Liver (tissue), 9 donors: Measurements from ENCODE around the gene HRCT1. TPM values are rescaled to one million over a fixed set of nuclear protein-coding genes. Genes with fewer than 3 reads are reported as not detected.

Source experiments
- DNase-seq: peaks from one replicate; pipeline ENCODE4 v3.0.0-alpha.2; 2017; ENCODE audit warnings: low spot score
- H3K27ac ChIP-seq, 2 donors: one replicate each; pipeline ENCODE4 v1.7.0; 2013; ENCODE audit warnings: inconsistent platforms in 2 of 2, low read length in 2 of 2, control low read depth in 1 of 2, low read depth in 1 of 2, mild to moderate bottlenecking in 1 of 2
- H3K27me3 ChIP-seq, 4 donors: one replicate each; pipeline versions ENCODE4 v1.6.1 to v1.7.0; 2013; ENCODE audit warnings: low read length in 3 of 4, inconsistent platforms in 1 of 4, mild to moderate bottlenecking in 1 of 4, moderate library complexity in 1 of 4; ENCODE audit not compliant: control insufficient read depth in 4 of 4, insufficient read depth in 4 of 4
- H3K36me3 ChIP-seq, 4 donors: one replicate each; pipeline versions ENCODE4 v1.6.1 to v1.7.0; 2013; ENCODE audit warnings: low read length in 3 of 4, mild to moderate bottlenecking in 3 of 4, low read depth in 1 of 4, moderate library complexity in 1 of 4; ENCODE audit not compliant: control insufficient read depth in 4 of 4, insufficient read depth in 3 of 4
- H3K4me1 ChIP-seq, 4 donors: one replicate each; pipeline versions ENCODE4 v1.6.1 to v1.7.0; 2013; ENCODE audit warnings: low read length in 3 of 4, mild to moderate bottlenecking in 3 of 4, moderate library complexity in 1 of 4; ENCODE audit not compliant: control insufficient read depth in 4 of 4, insufficient read depth in 4 of 4
- H3K4me3 ChIP-seq, 3 donors: one replicate each; pipeline versions ENCODE4 v1.6.1 to v1.7.0; 2013; ENCODE audit warnings: low read length in 3 of 3, control low read depth in 1 of 3, low read depth in 1 of 3, mild to moderate bottlenecking in 1 of 3
- H3K9ac ChIP-seq, 2 donors: one replicate each; pipeline ENCODE4 v1.7.0; 2013; ENCODE audit warnings: low read length in 2 of 2, mild to moderate bottlenecking in 2 of 2, moderate library complexity in 2 of 2, control low read depth in 1 of 2, low read depth in 1 of 2
- H3K9me3 ChIP-seq, 4 donors: one replicate each; pipeline versions ENCODE4 v1.6.1 to v1.7.0; 2013; ENCODE audit warnings: low read length in 3 of 4; ENCODE audit not compliant: control insufficient read depth in 4 of 4
- EGR1 ChIP-seq, 2 donors: IDR thresholded peaks; 2 replicates each; pipeline ENCODE4 v1.6.1; 2016 to 2018; ENCODE audit warnings: antibody characterized with exemption in 2 of 2, low read depth in 2 of 2
- FOXA1 ChIP-seq: IDR thresholded peaks from 2 replicates; pipeline ENCODE4 v1.6.1; 2016; ENCODE audit warnings: antibody characterized with exemption
- FOXA2 ChIP-seq: IDR thresholded peaks from 2 replicates; pipeline ENCODE4 v1.6.1; 2016; ENCODE audit warnings: antibody characterized with exemption
- GABPA ChIP-seq, 2 donors: IDR thresholded peaks in 1 of 2; conservative IDR thresholded peaks in 1 of 2; 2 replicates each; pipeline ENCODE4 v1.6.1; 2016; ENCODE audit warnings: antibody characterized with exemption in 2 of 2, mild to moderate bottlenecking in 1 of 2, moderate library complexity in 1 of 2
- HNF4A ChIP-seq, 2 donors: conservative IDR thresholded peaks; 2 replicates each; pipeline ENCODE4 v1.6.1; 2016; ENCODE audit warnings: antibody characterized with exemption in 2 of 2, mild to moderate bottlenecking in 2 of 2
- HNF4G ChIP-seq: IDR thresholded peaks from 2 replicates; pipeline ENCODE4 v1.6.1; 2016; ENCODE audit warnings: antibody characterized with exemption
- JUND ChIP-seq, 2 donors: IDR thresholded peaks; 2 replicates each; pipeline ENCODE4 v1.6.1; 2016; ENCODE audit warnings: antibody characterized with exemption in 2 of 2
- NR2F2 ChIP-seq: IDR thresholded peaks from 2 replicates; pipeline ENCODE4 v1.6.1; 2016; ENCODE audit warnings: antibody characterized with exemption
- RAD21 ChIP-seq, 2 donors: IDR thresholded peaks; 2 replicates each; pipeline ENCODE4 v1.6.1; 2016; ENCODE audit warnings: antibody characterized with exemption in 2 of 2, mild to moderate bottlenecking in 2 of 2
- RXRA ChIP-seq, 2 donors: IDR thresholded peaks; 2 replicates each; pipeline ENCODE4 v1.6.1; 2017 to 2018; ENCODE audit warnings: antibody characterized with exemption in 2 of 2, mild to moderate bottlenecking in 1 of 2
- SP1 ChIP-seq: IDR thresholded peaks from 2 replicates; pipeline ENCODE4 v1.6.1; 2018; ENCODE audit warnings: antibody characterized with exemption, mild to moderate bottlenecking
- TAF1 ChIP-seq: conservative IDR thresholded peaks from 2 replicates; pipeline ENCODE4 v1.6.1; 2016; ENCODE audit warnings: antibody characterized with exemption, mild to moderate bottlenecking
- YY1 ChIP-seq: IDR thresholded peaks from 2 replicates; pipeline ENCODE4 v1.6.1; 2016; ENCODE audit warnings: antibody characterized with exemption, mild to moderate bottlenecking
- WGBS: extraction: QIAGEN DNeasy Blood & Tissue Kit; methylation state at CpG from one replicate; pipeline ENCODE4 v1.1.7; 2013; 5-methylcytosine and 5-hydroxymethylcytosine counted together
- polyA plus RNA-seq, 2 donors: library from polyadenylated mRNA; stranded (reverse) in 1 of 2; unstranded in 1 of 2; fragments of 200-250 nt in 1 of 2; fragments of >200 nt in 1 of 2; fragmentation: Nextera tagmentation in 1 of 2; extraction: Ambion mirVana in 1 of 2; gene quantifications; one replicate each; pipeline versions ENCODE4 v1.2.1 to v1.2.3, GENCODE V29; 2013 to 2015
- total RNA-seq, 2 donors: library from RNA; depleted of rRNA; stranded (reverse); fragments of >200 nt; gene quantifications; one replicate each; pipeline ENCODE4 v1.2.3, GENCODE V29; 2014
- TF ChIP-seq, protein P1 (sequence below): IDR thresholded peaks from 2 replicates; pipeline ENCODE4 v1.6.1; 2016; ENCODE audit warnings: antibody characterized with exemption
- TF ChIP-seq, protein P2 (sequence below): IDR thresholded peaks from 2 replicates; pipeline ENCODE4 v1.6.1; 2016; ENCODE audit warnings: antibody characterized with exemption, mild to moderate bottlenecking
- TF ChIP-seq, protein P3 (sequence below): fragments of 150-350 bp; IDR thresholded peaks from 2 replicates; pipeline ENCODE4 v1.5.1; 2017; ENCODE audit warnings: improper control_type of control experiment, low read depth, low read length; ENCODE audit not compliant: missing input control
- TF ChIP-seq, protein P4 (sequence below): IDR thresholded peaks from 2 replicates; pipeline ENCODE4 v1.6.1; 2016; ENCODE audit warnings: antibody characterized with exemption
- TF ChIP-seq, protein P5 (sequence below): IDR thresholded peaks from 2 replicates; pipeline ENCODE4 v1.6.1; 2016; ENCODE audit warnings: antibody characterized with exemption
- donor health status: healthy.
- donor health status: healthy.
- donor health status: healthy.
- donor health status: healthy.
- donor health status: healthy.

The HRCT1 gene
- total and polyA plus RNA-seq, 4 donors: 0.08 to 2.9 (median 0.27) TPM

DNA sequence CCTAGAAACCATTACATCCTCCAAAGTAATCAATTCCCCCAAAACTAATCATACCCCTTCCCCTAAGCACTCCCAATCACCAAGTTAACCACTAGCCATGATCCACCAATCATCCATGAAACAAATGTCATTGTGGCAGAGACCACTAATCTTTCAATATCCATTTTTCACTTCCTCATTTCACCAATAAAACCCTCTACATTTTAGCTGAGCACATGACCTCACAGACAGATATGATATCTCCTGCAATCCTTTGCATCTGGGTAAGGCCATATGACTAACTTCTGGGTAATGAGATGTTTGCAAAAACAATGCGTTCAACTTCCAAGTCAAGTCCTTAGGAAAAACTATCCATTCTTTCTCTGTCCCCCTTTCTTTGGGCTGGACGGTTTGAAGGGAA lies 31.2 kb downstream of the HRCT1 start:
- H3K27ac ChIP-seq: no peak overlapping the region
- 67% methylated on average over 2 of the region's 2 CpGs for WGBS
- no peaks in the 10 kb centered on the region for H3K9me3 ChIP-seq
- no peak overlapping the region for H3K9ac ChIP-seq
- no peak for DNase-seq
- peaks cover 0 to 9% (median 4%) of the 10 kb centered on the region in 4 donors for H3K4me1 ChIP-seq
- H3K4me3 ChIP-seq: no peak overlapping the region
- H3K36me3 ChIP-seq: no peaks in the 10 kb centered on the region
- no peaks in the 10 kb centered on the region for H3K27me3 ChIP-seq
- TF ChIP-seq EGR1 (IDR thresholded peaks at IDR 0.05; ENCODE audit: low read depth in 2 of 2) (no peak), HNF4A (conservative IDR thresholded peaks at IDR 0.05) (no peak), YY1 (no peak), FOXA1 (no peak), HNF4G (no peak), SP1 (no peak), RAD21 (IDR thresholded peaks at IDR 0.05) (no peak), RXRA (IDR thresholded peaks at IDR 0.05) (no peak), NR2F2 (no peak), JUND (IDR thresholded peaks at IDR 0.05) (no peak), FOXA2 (no peak), TAF1 (no peak), GABPA (IDR thresholded peaks at IDR 0.05 in 1 of 2, conservative IDR thresholded peaks at IDR 0.05 in 1 of 2) (no peak)
- TF ChIP-seq, protein P1, sequence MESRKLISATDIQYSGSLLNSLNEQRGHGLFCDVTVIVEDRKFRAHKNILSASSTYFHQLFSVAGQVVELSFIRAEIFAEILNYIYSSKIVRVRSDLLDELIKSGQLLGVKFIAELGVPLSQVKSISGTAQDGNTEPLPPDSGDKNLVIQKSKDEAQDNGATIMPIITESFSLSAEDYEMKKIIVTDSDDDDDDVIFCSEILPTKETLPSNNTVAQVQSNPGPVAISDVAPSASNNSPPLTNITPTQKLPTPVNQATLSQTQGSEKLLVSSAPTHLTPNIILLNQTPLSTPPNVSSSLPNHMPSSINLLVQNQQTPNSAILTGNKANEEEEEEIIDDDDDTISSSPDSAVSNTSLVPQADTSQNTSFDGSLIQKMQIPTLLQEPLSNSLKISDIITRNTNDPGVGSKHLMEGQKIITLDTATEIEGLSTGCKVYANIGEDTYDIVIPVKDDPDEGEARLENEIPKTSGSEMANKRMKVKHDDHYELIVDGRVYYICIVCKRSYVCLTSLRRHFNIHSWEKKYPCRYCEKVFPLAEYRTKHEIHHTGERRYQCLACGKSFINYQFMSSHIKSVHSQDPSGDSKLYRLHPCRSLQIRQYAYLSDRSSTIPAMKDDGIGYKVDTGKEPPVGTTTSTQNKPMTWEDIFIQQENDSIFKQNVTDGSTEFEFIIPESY: no peak
- TF ChIP-seq, protein P2, sequence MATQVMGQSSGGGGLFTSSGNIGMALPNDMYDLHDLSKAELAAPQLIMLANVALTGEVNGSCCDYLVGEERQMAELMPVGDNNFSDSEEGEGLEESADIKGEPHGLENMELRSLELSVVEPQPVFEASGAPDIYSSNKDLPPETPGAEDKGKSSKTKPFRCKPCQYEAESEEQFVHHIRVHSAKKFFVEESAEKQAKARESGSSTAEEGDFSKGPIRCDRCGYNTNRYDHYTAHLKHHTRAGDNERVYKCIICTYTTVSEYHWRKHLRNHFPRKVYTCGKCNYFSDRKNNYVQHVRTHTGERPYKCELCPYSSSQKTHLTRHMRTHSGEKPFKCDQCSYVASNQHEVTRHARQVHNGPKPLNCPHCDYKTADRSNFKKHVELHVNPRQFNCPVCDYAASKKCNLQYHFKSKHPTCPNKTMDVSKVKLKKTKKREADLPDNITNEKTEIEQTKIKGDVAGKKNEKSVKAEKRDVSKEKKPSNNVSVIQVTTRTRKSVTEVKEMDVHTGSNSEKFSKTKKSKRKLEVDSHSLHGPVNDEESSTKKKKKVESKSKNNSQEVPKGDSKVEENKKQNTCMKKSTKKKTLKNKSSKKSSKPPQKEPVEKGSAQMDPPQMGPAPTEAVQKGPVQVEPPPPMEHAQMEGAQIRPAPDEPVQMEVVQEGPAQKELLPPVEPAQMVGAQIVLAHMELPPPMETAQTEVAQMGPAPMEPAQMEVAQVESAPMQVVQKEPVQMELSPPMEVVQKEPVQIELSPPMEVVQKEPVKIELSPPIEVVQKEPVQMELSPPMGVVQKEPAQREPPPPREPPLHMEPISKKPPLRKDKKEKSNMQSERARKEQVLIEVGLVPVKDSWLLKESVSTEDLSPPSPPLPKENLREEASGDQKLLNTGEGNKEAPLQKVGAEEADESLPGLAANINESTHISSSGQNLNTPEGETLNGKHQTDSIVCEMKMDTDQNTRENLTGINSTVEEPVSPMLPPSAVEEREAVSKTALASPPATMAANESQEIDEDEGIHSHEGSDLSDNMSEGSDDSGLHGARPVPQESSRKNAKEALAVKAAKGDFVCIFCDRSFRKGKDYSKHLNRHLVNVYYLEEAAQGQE: no peak
- TF ChIP-seq, protein P3, sequence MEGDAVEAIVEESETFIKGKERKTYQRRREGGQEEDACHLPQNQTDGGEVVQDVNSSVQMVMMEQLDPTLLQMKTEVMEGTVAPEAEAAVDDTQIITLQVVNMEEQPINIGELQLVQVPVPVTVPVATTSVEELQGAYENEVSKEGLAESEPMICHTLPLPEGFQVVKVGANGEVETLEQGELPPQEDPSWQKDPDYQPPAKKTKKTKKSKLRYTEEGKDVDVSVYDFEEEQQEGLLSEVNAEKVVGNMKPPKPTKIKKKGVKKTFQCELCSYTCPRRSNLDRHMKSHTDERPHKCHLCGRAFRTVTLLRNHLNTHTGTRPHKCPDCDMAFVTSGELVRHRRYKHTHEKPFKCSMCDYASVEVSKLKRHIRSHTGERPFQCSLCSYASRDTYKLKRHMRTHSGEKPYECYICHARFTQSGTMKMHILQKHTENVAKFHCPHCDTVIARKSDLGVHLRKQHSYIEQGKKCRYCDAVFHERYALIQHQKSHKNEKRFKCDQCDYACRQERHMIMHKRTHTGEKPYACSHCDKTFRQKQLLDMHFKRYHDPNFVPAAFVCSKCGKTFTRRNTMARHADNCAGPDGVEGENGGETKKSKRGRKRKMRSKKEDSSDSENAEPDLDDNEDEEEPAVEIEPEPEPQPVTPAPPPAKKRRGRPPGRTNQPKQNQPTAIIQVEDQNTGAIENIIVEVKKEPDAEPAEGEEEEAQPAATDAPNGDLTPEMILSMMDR: no peak
- TF ChIP-seq, protein P4, sequence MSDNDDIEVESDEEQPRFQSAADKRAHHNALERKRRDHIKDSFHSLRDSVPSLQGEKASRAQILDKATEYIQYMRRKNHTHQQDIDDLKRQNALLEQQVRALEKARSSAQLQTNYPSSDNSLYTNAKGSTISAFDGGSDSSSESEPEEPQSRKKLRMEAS: no peak
- TF ChIP-seq, protein P5, sequence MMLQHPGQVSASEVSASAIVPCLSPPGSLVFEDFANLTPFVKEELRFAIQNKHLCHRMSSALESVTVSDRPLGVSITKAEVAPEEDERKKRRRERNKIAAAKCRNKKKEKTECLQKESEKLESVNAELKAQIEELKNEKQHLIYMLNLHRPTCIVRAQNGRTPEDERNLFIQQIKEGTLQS: no peak
